HCEC 1CT (cell line): ENCODE data around the gene METTL25B.

ENCODE experiments used
- DNase-seq: peaks from one replicate; pipeline ENCODE4 v3.0.0-alpha.2; 2017

METTL25B gene

DNA sequence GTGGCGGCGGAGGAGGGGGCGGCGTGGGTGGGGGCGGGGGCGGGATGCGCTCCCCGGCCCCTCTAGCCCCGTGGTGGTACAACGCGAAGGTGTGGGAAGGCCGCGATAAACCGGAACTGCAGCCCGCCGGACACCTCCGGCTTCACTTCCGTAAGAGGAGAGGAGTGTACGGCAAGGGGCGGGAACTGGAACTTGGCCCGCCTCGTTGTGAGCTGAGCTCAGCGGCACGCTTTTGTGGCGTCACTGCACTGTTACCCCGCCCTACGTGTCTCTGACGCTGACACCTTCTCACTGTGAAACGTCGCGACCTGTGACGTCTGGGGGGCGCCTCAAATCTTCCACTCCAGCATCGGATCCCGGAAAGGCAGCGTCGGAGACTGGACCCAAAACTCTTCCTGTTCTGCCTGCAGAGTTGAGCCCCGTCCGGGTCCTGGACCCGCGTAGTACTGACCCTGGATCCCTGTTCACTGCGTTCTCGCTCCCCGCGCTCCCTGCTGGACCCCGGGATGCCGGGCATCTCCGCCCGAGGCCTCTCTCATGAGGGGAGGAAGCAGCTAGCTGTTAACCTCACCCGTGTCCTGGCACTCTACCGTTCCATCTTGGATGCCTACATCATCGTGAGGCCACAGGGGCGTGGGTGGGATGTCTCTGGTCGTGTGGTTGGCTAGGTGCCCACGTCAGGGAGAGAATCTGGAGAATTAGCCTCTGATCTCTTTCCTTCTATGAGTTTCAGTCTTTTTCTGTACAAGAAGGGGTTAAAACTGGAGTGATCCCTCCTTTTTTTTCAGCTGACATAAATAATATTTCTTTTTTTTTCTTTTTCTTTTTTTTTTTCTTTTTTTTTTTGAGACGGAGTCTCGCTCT is 562 bp downstream of the METTL25B start, which contains the start of gene ISG20L2:
TSS of gene ISG20L2 (minus strand) at position 168 of the 864 bp plus-strand sequence. CDS start 1,114 bp downstream, outside the sequence.
- DNase-seq: peak; percentile 99

DNA sequence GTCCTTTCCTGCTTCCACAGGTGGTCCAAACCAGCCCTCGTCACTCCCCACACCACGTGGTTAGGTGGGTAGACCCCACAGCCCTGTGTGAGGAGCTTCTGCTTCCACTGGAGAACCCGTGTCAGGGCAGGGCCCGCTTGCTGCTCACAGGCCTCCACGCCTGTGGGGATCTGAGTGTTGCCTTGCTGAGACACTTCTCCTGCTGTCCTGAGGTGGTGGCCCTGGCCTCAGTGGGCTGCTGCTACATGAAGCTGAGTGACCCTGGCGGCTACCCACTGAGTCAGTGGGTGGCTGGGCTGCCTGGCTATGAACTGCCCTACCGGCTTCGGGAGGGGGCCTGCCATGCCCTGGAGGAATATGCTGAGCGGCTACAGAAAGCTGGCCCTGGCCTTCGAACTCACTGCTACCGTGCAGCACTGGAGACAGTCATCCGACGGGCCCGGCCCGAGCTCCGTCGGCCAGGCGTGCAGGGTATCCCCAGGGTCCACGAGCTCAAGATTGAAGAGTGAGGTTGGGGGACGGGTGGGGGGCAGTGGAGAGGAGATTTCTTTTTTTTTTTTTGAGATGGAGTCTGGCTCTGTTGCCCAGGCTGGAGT is 5.8 kb downstream of the METTL25B start:
- DNase-seq: no peak

DNA sequence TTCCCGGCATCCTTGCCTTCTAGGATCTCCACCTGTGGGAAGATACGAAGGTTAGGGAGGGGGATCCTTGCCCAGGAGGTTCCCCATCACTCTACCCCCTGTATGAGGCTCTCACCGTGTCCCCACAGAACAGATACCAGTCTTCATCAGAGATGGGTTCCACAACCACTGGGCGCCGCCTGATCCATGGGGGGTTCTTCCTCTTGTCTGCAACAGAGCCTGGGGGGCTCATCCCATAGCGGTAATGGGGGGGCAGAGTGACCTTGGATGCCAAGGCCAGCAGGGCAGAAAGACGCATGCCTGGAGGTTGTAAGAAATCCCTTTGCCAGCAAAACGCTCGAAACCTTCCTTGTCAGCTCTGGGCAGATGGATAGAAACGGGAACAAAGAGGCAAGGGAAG is 10.1 kb downstream of the METTL25B start:
- no peak for DNase-seq

DNA sequence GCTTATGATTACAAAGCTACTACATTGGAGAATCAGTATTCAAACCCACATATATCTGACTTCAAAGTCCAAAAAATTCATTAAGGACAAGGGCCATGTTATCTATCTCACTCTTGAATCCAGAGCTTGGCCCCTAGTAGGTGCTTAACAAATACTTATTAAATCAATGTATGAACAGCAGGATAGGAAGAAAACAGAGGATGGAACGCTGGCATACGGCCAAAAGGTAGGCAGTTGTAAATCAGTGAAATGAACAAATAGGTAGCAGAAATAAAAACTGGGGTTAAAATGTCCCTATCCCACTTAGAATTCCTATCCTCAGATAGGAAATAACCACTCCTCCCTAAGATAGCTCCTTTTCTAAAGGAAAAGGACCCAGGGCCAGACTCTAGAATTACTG is 10.6 kb downstream of the METTL25B start:
- no peak for DNase-seq

DNA sequence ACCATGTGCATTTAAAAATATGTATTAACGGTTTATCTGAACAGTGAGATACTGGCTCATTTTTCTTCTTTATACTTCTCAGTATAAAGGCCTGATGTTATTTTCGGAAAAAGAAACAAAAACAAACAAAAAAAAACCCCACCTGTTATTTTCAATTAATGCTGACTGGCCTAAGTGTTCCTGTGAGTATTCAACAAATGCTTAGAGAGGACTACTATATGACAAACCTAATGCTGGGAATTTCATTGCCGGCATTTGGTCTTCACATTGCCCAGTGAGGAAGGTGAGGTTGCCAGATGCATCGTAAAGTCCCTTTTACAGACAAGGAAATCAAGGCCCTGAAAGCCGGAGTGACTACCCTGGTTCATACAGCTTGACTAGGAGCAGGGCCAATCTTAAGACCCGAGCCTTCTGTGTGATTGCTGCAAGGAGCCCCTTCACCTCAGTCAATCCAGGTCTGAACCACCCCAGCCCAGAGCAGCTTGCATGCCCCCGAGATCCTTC is 12.0 kb downstream of the METTL25B start:
- no peak for DNase-seq

DNA sequence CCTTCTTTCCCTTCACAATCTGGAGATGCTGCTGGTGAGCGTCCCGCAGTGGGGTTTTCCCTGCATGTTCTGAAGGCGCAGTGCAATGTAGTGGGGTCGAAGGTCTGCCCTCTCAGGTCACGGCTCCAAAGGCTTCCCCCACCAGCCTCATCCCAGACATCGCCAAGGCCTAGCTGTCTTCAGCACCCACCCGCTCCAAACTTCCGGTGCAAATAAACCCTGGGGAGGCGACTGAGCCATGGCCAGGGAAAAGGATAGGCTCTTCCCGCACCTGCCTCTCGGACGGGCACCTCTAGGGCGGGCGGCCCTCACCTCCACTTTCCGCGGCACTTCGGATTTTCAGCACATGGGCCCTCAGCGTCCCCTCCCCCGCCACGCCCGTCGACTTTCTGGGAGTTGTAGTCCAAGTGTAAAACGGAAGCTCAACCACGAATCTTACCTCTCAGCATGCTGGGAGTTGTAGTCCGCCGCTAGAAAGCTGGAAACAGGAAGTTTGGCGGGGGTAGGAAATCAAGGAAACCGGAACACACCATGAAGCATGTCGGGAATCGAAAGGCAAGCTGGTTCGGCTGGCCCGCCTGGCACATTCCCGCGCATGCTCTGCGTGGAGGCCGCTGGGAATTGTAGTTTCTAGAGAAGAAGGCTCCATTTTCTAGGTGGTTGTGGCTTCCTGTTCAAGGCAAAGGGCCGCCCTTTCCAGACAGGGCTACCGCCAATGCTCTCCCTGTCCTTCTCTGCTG is 12.6 kb downstream of the METTL25B start, which contains the start of gene MRPL24:
TSS of gene MRPL24 (minus strand) at position 348 of the 740 bp plus-strand sequence. CDS start 2,384 bp downstream, outside the sequence.
- peak; percentile 100 for DNase-seq

DNA sequence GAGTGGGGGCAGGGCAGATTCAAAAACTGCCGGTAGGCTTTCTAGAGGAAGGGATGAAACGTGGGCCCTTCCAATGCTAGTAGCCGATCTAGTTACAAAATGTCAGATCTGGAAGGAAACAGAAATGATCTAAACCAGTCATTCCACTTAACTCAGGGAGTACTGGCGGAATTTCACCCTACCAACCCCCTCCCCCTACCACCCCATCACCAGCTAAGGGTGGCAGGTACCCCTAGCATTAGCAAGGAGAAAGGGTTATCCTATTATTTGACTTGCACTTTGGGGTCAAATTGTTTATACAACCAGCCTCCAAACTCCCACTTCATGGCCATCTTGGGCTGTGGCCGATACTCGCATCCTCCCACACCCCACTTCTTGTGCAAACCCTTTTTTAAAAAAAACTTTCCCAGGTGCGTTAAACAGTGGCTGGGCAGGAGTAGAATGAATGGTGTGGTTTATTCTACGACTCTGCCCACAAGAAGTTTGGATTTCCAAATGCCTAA is 13.3 kb downstream of the METTL25B start:
- DNase-seq: no peak

DNA sequence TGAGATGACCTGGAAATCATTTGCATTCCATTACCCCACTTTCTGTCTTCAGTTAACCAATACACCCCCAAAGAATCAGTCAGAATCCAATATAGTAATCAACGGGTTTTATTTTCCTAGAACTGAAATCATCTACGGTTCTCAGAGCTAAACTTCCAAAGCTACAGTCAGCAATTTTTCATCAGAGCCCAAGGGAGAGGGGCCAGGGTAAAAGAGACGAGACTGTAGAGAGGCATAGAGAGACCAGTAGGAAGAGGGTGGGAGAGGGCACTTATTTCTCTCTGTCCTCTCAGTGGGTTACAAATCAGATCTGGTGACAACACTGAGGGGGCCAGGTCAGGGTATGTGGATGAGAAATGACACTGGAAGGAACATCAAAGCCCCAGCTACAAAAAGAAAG is 13.7 kb downstream of the METTL25B start:
- no peak for DNase-seq

DNA sequence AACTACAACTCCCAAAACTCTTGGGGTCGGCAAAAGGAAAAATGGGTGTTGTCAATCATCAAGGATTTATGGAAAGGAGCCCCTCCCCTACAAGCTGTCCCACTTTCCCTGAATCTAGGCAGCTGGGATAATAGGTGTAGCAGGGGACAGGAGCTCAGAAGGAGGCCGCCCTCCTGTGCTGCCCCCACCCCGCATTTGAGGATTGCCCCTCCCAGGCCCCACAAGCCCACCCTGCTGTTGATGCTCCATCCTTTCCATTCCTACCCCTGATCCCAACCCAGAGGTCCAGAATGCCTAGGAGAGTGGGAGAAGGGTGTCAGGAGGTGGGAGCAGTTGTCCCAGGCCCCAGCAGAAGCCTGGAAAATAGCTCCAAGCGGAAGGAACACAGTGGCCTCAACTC is 14.5 kb downstream of the METTL25B start:
- no peak for DNase-seq

DNA sequence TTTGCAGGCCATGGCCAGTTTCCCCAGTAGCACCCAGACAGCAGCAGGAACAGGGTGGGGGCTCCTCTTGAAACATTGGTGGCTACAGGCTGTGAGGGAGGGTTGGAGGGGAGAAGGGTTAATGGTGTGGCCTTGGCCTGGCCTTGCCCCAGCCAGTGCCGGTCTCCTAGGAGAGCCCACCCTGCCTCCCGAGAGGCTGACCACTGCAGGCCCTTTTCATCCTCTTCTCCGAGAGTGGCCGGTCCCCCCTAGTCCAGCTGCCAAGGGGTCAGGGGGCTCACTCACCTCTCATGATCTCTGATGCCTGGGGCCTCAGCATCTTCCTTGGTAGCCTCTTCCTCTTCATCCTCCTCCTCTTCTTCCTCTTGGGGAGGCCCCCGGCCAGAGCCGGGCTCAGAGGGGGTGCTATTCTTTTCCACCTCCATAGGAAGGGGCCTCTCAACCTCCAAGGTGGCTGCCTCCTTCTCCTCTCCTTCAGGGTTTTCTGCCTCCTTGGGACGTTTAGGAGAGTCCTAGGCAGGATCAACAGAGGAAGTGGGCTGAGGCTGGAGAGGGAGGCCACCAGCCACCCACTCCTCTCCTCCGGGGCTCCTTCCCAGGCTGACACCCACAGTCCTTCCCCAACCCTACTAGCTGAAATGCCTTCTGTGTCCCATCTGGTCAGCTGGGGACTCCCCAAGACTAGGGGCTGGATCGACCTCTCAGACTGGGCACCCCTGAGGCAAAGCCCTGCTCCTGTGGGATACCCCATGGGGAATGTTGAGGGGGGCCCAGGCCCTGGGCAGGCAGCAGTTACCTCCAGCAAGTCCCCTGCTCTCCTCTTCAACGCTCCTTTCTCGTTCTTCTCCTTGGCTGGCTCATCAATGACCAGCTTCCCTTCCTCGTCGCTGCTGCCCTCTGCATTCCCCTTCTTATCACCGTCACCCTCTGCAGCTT is 15.4 kb downstream of the METTL25B start:
- no peak for DNase-seq

DNA sequence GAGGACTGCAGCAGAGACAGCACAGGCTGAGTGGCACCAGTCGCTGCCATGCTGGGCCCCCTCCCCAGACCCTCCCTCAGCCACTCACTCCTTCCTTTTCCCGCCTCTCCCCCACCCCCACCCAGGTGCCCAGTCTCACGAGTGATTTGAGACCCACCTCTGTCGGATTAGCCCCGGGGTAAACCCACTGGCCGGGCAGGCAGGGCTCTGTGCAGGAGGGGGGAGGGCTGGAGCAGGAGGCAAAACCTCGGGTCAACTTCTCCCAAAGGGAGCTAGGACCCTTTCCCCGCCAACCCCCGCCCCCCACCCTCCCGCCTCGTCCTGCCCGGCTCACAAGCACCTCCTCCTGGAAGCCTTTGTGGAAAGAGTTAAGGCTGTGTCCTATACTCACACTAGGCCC is 16.1 kb downstream of the METTL25B start:
- no peak for DNase-seq

DNA sequence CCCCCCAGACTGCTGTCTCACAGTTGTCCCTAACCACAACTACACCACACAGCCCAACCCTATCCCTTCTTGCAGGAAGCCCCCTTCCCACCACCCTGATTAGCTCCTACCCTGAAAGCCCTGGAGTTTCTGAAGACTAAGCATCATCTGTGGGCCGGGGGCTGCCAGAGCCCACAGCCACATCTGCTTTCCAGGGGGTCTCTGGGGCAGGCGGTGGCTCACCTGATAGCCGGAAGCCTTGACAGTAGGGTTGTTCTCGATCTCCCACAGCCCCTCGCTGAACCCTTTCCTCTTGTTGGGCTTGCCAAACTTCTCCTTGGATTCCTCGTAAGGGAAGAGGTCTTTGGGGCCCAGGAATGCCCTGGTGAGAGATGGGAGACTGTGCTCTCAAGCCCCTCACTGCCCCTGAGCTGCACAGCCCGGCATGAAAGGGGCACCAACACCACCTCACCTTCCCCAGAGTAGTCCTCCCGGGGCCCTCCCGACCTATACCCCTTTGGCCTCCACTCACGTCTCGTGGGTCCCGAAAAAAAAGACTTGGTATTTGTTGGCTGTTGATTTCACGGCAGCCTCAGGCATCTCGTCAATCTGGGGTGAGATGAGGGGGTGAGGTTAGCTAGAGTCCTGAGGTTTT is 16.6 kb downstream of the METTL25B start:
- DNase-seq: no peak

DNA sequence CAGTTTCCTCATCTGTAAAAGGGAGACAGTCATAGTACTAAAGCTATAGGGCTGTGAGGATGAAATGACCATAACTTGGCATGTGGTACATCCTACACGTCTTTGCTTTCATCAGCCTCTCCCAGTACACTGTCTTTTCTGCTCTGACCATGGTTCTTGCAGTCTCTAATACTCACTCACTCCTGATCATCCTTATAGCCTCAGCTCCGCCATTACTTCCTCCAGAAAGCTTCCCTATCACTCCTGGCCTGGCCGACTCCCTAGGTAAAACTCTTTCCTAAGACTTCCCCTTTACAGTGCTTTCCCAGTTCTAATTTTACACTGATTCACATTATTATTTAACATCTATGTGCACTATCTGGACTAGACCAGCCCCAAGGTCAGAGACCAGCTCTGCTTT is 17.6 kb downstream of the METTL25B start:
- no peak for DNase-seq

DNA sequence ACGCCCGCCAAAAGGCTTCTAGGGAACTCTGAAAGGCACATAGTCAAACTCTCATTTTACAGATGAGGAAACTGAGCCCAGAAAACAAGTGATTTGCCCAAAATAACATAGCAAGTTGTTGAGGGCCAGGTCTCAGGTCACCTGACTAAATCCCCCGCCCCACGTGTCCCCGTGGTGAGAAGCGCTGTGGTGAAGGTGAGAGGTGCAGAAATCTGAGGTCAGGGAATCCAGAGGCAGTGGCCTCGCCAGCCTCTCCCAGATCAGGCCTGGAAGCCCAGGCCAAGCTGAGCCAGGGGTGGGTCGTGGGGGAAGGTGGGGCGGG is 18.1 kb downstream of the METTL25B start:
- no peak for DNase-seq

DNA sequence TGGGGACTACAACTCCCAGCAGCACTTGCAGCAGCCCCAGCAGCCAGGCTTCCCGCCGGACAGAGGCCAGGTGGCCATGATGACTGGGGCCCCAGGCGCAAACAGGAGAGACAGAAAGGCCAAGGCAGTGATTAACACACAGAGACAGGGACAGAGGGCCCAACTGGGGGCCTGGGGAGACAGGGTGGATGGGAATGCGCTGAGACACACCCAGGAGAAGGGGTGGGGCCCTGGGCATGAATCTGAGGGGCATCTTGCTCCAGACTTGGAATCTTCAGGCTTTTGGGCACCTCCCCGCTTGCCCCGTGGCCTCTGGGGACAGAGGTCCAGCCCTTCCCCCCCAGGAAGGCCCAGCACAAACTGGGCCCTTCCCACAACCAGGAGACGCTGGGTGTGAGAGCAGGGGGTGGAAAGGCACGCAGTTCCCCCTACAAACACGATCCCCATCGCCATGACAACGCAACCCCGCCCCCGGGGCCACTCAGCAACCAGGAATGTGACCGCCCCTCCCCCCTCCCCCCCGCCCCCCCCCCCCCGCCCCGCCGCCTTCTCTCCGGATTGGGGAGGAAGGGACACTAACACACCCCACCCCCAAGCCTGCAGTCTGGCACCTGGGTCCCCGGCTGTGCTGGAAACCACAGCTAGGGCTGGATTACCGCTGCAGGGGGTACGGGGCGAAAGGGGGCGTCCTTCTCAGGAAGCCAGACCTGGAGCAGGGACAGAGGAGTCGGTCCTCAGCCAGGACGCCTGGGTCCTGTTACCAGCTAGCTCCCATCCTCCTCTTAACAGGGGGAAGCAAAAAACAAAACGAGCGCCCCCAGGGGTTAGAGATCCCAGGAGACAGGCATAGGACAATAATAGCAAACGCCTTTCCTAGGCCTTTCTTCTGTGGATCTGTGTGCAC is 18.7 kb downstream of the METTL25B start:
- DNase-seq: peak; percentile 90

DNA sequence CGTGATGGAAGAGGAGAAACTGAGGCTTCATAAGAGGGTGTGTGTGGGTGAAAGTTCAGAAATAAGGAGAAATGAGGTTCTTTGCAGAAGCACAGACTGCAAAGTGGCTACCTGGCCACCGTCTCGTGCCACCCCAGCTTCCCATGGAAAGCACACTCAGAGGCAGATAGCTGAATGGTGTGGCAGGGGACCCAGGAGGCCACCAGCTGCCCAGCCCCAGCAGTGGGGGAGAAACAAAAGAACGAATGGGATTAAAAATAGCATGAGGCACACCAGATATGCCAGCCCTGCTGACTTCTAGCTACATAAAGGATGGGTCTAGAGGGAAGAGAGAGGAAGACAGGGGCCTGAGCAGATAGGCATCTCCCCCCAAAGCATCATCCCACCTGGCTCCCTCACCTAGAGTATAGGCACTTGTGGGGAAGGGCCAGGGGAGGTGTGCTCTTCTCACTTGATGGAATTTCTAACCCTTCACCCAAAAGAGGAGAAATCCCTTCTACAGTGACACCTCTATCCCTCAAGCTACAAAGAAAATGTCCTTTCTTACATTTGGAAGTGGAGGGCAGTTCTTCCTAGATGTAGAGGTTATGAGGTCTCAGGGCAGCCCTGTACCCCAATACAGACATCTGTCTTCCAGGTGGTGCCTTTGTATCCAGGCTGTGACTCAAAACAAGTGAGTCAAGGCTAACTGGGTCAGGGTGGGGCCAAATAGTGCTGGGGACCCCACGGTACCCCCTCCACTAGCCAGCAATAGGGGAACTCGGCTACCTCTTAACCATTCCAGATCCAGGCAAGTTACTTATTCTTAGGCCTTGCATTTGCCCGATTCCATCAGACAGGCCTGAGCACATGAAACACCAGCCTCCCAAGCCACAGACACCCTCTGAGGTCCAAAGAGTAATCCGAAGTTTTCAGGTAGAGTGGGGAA is 19.7 kb downstream of the METTL25B start:
- peak; percentile 80 for DNase-seq

DNA sequence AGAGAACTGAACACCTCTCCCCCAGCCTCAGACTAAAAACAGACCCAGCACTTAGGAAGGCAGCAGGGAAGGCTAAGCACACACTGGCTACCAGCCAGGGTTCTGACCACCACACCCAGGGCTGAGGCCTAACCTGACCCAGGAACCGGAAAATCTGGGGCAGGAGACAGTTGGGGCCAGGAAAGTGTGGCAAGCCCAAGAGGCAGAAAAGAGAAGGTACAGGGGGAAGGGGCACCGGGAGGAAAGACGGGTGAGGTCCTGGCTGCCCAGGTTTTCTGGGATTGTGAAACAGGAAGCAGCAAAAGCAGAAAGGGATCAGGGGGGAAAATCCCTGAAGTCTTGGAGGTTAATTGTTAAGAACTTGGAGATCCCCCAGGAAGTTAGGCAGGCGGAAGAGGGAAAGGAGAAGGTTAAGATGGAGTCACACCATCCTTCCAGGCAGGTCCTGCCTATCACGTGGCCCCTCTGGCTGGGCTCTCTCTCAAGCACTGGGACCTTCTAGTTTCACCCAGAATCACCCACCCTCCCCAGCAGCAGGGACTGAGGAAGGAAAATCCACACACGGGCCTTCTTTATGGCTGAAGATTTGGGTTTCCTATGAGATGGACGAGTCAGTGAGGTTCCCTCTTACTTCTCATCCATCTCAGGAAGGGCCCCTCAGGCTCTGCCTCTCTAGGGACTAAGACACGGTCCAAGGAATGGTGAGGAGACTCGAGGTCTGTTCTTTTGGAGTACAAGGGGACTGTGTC is 20.6 kb downstream of the METTL25B start:
- DNase-seq: peak; percentile 66

DNA sequence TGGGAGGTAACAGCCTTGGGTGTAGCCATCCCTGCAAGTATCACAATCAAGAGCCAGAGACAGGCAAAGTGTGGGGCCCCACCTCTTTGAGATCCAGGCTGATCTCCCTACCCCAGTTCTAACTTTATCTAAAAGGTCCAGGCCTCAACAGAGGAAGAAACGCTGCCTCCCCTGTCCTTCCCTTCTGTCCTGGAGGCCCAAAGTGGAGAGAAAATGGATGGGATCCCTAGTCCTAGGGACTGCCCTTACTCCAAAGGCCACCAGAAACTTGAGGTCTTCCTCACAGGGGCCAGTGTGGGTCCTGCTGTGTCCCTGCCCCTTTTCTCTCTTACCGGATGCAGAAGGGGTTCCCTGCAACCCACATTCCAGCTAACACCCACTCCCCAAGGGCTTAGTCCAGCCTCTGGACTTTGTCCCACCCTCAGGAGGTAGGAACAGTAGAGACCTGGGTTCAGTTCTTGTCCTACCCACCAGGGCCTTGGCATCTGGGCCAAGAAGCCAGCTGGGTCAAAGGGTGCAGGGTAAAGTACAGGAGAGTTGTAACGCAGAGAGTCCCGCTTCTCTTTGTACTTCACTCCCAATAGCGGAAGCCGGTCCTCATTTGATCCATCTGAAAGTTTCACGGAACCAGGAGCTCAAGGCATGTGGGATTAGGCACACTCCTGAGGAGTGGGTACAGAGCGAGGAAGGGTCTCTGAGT is 21.3 kb downstream of the METTL25B start:
- no peak for DNase-seq
